HG02840 (cell line): ENCODE measurements around the gene CD4.

Experiments used
- ATAC-seq: cut with Tn5 transposase; IDR thresholded peaks from one replicate; pipeline ENCODE4 v1.9.1; 2021; ENCODE audit warnings: mild to moderate bottlenecking, moderate library complexity, moderate number of reproducible peaks; ENCODE audit not compliant: unreplicated experiment, low FRiP score

The CD4 gene

DNA sequence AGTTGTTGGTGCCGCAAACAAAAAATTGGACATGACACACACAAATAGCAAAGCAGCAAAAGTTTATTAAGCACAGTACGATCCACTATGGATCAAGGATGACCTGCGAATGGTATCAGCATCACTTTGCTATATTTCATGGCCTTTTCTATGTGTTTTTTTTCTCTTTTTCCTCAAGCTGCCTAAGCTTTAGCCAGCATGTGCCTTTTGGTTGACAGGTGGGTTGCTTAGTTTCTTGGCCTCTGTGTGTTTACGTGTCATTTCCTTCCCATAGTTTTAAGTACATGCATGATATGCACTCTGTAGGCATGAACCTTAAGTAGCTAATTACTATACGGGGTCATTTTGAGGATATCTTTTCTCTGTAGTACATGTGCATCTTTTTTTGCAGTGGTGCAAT lies 9.8 kb downstream of the CD4 start:
- ATAC-seq = no peak

DNA sequence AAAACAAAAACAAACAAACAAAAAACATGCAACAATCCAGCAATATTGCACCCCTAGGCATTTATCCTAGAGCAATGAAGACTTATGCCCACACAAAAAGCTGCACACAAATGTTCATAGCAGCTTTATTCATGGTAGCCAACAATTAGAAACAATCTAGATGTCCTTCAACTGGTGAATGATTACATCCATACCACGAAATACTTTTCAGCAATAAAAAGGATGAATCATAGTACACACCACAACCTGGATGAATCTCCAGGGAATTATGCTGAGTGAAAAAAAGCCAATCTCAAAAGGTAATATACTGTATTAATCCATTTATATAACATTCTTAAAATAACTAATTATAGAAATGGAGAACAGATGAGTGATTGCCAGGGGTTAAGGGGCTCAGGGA lies 17.8 kb downstream of the CD4 start:
- ATAC-seq = no peak

DNA sequence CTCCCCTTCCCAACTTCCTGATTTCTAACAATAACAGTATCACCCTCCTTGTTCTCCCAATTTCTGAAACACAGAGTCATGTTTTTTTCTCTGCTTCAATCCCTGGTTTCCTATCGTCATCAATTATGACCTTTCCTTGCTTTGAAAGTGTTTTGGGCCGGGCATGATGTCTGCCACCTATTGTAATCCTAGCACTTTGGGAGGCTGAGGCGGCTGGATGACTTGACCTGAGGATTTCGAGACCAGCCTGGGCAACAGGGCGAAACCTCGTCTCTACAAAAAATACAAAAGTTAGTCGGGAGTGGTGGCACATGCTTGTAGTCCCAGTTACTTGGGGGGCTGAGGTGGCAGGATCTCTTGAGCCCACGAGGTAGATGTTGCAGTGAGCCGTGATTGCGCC lies 19.7 kb downstream of the CD4 start:
- no peak for ATAC-seq

DNA sequence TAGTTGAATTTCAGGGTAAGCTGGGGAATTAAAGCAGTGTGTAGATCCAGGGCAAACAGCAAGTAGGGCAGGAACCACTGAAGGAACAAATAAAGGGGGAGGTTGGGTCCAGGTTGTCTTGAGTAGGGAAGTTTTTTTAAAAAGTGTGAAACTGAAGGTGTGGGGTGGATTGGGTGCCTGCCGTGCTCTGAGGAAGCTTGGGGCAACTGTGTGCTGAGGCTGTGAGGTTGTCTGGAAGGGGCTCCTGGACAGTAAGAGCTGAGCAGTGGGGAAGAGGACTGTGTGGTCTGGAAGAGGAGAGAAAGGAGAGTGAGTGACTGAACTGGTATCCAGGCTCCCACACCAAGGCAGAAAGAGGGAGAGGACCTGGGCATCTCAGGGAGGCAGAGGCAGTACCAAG lies 21.4 kb downstream of the CD4 start:
- ATAC-seq = no peak

DNA sequence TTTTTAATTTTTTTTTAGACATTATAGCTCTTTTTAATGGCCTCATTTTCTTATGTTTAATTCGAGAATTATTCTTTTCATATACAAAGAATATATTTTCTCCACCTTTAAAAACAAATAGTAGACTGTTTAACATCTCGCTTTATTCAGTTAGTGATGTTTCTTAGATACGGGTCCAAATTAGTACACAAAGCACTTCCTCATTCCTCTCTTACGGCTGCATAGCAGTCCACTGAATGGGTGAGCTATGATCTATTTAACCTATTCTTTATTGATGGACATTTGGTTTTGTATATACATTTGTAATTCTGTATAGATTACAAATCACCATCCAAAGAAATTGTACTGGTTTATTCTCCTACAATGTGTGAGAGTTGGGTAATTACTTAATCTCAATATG lies 24.0 kb downstream of the CD4 start:
- ATAC-seq = no peak

DNA sequence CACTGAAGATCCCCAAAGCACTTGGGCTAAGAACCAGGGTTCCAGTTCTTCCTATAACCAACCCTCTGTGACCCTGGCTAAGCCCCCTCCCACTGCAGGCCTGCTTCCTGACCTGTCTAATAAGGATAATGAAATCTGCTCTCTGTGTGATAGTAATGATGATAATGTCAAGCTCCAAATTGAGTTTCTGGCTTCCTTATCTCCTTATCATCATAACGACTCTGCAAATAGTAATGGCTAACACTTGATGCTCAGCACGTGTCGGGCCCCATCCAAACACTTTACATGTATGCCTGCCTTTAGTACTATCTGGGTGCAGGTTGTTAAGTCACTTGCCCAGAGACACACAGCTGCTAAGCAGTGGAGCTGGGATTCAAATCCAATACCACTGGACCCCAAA lies 27.3 kb downstream of the CD4 start:
- ATAC-seq = no peak

DNA sequence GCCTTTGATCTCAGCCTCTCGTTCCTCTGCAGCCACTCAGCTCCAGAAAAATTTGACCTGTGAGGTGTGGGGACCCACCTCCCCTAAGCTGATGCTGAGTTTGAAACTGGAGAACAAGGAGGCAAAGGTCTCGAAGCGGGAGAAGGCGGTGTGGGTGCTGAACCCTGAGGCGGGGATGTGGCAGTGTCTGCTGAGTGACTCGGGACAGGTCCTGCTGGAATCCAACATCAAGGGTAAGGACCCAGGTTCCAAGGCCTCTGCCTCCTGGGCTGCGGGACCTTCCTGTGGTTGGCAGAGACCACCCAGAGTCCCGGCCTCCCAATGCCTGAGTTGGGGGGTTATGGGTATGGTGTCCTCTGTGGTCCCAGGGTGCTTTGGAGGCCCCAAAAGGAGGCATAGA lies 27.8 kb downstream of the CD4 start:
- no peak for ATAC-seq

DNA sequence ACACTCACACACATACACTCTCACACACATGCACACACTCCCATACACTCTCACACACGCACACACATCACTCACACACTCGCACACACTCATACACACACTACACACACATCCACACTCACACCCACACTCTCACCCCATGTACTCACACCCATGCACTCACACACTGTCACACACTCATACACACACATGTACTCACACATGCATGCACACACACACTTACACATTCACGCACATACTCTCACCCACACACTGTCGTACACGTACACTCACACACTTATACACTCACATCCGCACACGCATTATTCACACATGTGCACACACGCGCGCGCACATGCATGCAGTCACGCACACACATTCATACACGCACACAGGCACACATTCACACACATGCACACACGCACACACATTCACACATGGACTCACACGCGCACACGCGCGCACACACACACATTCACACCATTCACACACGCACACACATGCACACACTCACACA lies 28.4 kb downstream of the CD4 start:
- ATAC-seq = no peak

DNA sequence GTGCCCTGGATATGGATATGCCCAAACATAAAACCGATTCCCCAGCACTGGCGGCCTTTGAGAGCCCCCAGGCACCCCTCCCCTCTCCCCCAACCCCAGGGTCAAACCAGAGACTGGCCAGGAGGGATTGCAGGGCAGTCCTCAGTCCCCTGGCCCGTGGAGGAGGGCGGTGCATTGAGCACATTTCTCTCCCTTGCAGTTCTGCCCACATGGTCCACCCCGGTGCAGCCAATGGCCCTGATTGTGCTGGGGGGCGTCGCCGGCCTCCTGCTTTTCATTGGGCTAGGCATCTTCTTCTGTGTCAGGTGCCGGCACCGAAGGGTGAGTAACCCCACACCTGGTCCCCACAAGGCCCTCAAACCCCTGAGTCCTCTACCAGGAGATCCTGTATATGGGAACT lies 28.9 kb downstream of the CD4 start:
- ATAC-seq = no peak

DNA sequence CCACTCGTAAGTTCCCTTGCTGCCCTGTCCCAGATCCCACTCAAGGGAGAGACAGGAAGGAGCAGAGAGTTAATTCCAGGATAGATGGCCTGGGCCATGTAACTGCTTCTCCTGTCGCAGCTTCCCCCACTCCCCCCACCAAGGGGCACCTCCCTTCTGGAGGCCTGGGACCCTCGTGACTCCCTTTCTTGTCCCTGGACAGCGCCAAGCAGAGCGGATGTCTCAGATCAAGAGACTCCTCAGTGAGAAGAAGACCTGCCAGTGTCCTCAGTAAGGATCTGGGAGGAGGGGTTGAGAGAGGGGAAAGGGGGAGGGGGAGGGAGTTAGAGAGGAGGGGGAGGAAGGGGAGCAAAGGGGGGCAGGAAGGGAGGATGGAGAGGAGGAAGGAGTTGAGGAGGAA lies 29.3 kb downstream of the CD4 start:
- ATAC-seq = no peak

DNA sequence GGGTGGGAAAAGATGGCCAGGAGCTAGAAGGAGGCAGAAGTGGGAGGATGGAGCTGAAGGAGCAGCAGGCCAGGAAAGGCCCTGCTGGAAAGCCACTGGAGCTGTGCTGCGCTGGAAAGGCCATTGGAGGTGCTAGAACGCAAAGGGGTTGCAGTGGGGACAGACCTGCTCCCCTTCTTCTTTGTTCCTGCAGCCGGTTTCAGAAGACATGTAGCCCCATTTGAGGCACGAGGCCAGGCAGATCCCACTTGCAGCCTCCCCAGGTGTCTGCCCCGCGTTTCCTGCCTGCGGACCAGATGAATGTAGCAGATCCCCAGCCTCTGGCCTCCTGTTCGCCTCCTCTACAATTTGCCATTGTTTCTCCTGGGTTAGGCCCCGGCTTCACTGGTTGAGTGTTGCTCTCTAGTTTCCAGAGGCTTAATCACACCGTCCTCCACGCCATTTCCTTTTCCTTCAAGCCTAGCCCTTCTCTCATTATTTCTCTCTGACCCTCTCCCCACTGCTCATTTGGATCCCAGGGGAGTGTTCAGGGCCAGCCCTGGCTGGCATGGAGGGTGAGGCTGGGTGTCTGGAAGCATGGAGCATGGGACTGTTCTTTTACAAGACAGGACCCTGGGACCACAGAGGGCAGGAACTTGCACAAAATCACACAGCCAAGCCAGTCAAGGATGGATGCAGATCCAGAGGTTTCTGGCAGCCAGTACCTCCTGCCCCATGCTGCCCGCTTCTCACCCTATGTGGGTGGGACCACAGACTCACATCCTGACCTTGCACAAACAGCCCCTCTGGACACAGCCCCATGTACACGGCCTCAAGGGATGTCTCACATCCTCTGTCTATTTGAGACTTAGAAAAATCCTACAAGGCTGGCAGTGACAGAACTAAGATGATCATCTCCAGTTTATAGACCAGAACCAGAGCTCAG lies 30.0 kb downstream of the CD4 start:
- no peak for ATAC-seq

DNA sequence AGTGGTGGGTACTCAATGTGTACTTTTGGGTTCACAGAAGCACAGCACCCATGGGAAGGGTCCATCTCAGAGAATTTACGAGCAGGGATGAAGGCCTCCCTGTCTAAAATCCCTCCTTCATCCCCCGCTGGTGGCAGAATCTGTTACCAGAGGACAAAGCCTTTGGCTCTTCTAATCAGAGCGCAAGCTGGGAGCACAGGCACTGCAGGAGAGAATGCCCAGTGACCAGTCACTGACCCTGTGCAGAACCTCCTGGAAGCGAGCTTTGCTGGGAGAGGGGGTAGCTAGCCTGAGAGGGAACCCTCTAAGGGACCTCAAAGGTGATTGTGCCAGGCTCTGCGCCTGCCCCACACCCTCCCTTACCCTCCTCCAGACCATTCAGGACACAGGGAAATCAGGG lies 30.8 kb downstream of the CD4 start:
- ATAC-seq = no peak

DNA sequence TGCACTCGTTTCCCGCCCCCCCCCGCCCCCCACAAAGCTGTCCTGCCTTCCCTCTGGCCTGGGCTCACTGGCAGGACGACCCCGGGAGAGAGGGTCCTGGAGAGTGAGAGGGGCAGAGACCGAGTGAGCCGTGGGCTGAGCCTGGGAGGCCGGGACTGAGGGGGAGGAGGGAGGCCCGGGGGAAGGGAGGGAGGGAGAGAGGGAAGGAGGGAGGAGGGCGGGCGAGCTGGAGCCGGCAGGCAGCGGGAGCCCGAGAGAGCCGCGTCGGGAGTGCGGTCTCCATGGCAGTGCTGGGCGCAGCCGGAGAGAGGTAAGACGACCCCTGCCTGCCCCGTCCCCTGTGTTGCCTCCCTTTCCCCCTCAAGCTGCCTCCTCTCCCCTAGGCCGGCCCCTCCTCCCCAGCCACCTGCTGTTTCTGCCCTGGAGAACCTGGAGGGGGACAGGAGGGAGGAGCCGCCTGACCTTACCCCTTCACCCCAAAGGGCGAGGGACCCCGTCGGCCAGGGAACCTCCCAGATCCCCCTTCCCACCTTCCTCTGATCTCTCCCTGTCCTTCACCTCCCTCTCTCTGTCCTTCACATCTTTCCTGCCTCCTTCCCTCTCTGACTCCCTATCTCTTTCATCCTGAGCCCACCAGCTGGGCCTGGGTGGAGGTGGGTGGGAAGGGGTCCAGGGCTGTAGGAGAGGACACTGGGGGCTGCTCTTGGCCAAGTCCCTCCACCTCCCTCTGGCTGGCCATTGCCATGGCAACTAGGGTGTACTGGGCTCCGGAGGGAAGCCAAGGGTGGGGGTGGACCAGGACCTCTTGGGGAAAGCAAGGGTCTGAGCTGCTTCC lies 32.5 kb downstream of the CD4 start, which contains the start of gene GPR162:
Gene GPR162 (plus strand): TSS at position 231 of the 835 bp plus-strand sequence. CDS start 2,078 bp downstream, outside the sequence.
- ATAC-seq = no peak

DNA sequence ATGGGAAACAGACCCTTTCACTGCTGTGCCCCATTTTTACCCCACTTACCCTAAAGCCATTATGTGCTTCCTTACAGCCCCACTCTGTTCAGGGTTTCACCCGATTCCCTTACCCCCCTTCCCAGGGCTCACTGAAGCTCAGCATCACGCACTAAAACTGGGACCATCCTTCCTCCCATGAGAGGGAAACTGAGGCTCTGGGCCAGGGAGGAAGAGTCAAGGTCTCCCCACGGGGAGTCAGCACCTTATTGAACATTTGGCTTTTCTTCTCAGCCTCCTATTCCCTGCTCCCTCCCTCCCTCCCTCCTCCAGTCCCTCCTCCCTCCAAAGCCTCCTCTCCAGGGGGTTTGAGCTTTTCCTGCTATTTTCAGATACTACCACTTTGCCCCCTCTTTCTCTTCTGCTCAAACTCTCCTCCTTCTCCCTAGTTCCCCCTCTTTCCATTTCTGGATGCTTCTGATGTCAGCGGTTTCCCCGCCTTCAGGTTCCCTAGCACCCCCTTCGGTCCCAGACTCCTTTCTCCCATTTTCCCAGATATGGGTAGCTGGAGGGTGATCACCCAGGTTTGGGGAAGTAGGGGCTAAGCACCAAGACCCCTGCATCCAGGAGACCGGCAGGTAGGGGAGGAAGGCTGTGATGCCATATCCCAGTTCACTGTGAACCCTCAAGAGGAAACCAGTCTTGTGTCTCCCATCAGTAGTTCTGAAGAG lies 33.3 kb downstream of the CD4 start:
- ATAC-seq = no peak

DNA sequence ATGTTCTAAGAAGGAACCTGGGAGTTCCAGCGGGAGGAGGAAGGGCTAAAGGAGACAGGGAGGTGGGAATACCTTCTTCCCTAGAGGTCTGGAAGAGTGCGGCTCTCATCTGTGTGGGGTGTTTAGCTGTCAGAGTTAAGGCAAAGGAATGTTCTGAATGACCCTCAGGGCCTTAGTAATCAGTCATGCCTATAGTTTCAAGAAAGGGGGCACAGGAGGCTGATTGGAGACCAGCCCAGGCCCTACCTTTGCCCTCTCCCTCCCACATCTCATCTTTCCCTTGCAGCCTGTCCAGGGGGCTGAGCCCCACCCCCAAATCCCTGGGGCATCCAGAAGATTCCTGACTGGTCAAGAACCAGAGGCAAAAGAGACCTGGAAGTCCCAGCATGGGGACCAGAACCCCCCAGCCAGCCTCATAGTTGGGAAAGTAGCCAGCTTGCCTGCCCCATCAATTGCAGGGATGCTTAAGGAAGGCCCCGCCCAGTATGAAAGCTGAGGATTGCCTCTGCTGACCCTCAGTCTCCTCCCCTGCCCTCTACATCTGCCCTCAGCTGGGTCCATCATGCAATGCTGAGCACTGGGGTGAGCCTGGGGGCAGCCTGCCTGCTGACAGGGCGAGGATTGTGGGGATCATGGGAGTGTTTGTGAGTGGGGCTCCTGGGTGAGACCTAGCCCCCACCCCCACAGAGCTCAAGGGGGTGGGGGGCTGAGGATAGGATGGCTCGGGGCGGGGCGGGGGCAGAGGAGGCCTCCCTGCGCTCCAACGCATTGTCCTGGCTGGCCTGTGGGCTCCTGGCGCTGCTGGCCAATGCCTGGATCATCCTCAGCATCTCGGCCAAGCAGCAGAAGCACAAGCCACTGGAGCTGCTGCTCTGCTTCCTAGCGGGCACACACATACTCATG lies 34.1 kb downstream of the CD4 start:
- ATAC-seq = no peak

DNA sequence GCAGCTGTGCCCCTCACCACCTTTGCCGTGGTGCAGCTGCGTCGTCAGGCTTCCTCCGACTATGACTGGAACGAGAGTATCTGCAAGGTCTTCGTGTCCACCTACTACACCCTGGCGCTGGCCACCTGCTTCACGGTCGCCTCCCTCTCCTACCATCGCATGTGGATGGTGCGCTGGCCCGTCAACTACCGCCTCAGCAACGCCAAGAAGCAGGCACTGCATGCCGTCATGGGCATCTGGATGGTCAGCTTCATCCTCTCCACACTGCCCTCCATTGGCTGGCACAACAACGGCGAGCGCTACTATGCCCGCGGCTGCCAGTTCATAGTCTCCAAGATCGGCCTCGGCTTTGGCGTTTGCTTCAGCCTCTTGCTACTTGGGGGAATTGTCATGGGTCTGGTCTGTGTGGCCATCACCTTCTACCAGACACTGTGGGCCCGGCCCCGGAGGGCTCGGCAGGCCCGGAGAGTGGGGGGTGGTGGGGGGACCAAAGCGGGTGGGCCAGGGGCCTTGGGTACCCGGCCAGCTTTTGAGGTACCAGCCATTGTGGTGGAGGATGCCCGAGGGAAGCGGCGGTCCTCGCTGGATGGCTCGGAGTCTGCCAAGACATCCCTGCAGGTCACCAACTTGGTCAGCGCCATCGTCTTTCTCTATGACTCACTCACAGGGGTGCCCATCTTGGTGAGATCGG lies 34.9 kb downstream of the CD4 start:
- ATAC-seq = no peak

DNA sequence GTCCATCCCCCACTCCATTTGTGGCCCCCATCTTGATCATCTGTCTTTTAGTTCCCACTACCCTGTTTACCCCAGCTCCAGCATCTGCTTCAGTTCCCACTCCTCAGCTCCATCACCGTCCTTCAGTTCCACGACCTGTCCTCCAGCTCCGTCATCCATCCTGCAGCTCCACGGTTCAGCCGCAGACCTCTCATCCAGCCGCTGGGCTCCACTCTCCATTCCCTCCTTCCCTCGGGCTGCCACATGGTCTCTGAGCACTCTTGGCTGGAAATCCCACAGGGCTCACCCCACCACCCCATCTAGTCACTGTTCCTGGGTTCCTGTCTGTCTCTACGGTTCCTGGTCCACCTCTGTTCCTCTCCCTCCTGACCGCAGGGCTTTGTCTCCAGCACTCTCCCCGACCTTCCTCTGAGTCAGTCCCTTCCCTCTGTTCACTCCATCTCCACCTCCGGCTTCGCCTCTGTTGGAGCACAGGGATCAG lies 35.6 kb downstream of the CD4 start:
- no peak for ATAC-seq

DNA sequence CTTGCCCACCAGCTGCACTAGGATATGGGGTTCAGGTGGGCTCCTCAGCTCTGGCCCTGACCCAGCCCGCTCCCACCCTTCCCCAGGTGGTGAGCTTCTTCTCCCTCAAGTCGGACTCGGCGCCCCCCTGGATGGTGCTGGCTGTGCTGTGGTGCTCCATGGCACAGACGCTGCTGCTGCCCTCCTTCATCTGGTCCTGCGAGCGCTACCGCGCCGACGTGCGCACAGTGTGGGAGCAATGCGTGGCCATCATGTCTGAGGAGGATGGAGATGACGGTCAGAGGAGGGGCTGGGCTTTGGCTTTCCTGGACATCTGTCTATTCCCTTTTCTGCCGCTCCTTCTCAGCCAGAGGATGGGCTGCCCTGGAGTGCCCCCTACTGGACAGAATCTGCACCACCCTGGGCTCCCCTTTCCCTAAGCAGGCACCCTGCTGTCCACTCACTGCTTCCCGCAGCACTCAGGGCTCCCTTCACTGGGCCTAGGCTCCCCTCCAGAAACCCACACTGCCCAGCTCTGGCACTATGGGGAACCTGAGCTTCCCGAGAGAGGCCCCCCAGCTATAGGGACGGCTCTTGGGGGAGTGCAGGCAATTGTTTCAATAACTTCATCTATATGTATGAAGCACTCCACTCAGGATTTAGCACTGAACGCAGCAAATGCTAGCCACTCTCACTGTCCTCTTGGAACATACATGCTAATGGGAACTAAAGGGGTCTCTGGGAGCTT lies 36.2 kb downstream of the CD4 start:
- ATAC-seq = no peak
